Left ventricle myocardium inferior (tissue), 1 donor: ENCODE data around the gene CD247. TPM values are rescaled to one million over a fixed set of nuclear protein-coding genes. Genes with fewer than 3 reads are reported as not detected.

Source experiments
- DNase-seq: peaks from one replicate; pipeline ENCODE4 v3.0.0-alpha.2; 2020
- H3K27ac ChIP-seq: fragments of 200-600 bp; replicated peaks from 2 replicates; pipeline ENCODE4 v1.8.0; 2021
- H3K27me3 ChIP-seq: fragments of 200-600 bp; 2 replicates; pipeline ENCODE4 v1.8.0; 2021; ENCODE audit warnings: low read depth
- H3K36me3 ChIP-seq: fragments of 200-600 bp; 2 replicates; pipeline ENCODE4 v1.8.0; 2021
- H3K4me1 ChIP-seq: fragments of 200-600 bp; 2 replicates; pipeline ENCODE4 v1.8.0; 2021
- H3K4me3 ChIP-seq: fragments of 200-600 bp; 2 replicates; pipeline ENCODE4 v1.8.0; 2021; ENCODE audit warnings: mild to moderate bottlenecking, moderate library complexity
- H3K9me3 ChIP-seq: fragments of 200-600 bp; replicated peaks from 2 replicates; pipeline ENCODE4 v1.8.0; 2021
- intact Hi-C: fragments of 100-400 bp; cut with micrococcal nuclease; formaldehyde crosslinking; loops from one replicate; pipeline ENCODE4 v1.11.0; 2022
- total RNA-seq: library from RNA; stranded (reverse); fragmentation: NEBNext Ultra II Directional; extraction: Animal tissue kit (Norgen Biotek cat#: 25700); gene quantifications from one replicate; pipeline ENCODE4 v1.2.1, GENCODE V29; 2021
- TF ChIP-seq, protein P1 (sequence below): fragments of 200-600 bp; IDR thresholded peaks from 2 replicates; pipeline ENCODE4 v1.8.0; 2021; ENCODE audit warnings: antibody characterized with exemption, mild to moderate bottlenecking, borderline replicate concordance
- donor health status: DM: no; HTN: yes; CAD: no; lungs with severe emphysema.

The CD247 gene
- total RNA-seq, 1 donor from 2014 or later, result 0.82 TPM

DNA sequence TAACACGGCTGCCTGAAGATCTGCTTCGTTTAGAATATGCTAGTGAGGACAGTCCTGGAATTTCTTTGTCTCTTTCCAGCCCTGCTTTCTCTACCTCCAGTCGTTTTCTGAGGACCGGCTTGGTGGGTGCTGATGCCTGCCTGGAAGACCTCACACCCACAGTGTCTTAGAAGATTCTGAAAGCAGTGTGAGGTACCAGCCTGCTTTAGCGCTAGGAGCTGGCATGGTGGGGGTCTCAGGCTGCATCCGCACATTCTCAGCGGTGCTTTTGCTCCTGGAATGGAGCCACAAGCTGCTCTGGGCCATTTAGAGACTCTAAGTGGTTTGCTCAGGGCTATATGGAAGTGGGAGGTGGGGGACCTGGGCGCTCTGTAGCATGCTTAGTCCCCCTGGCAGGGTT lies 61.4 kb downstream of the CD247 start:
- intact Hi-C loops, result no loop called here
- TF ChIP-seq, protein P1, sequence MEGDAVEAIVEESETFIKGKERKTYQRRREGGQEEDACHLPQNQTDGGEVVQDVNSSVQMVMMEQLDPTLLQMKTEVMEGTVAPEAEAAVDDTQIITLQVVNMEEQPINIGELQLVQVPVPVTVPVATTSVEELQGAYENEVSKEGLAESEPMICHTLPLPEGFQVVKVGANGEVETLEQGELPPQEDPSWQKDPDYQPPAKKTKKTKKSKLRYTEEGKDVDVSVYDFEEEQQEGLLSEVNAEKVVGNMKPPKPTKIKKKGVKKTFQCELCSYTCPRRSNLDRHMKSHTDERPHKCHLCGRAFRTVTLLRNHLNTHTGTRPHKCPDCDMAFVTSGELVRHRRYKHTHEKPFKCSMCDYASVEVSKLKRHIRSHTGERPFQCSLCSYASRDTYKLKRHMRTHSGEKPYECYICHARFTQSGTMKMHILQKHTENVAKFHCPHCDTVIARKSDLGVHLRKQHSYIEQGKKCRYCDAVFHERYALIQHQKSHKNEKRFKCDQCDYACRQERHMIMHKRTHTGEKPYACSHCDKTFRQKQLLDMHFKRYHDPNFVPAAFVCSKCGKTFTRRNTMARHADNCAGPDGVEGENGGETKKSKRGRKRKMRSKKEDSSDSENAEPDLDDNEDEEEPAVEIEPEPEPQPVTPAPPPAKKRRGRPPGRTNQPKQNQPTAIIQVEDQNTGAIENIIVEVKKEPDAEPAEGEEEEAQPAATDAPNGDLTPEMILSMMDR, result no peak
- H3K27ac ChIP-seq, result no peak overlapping the region
- no peaks in the 10 kb centered on the region for H3K36me3 ChIP-seq
- H3K4me1 ChIP-seq, result peaks cover 28% of the 10 kb centered on the region
- H3K9me3 ChIP-seq, result no peaks in the 10 kb centered on the region
- DNase-seq, result no peak
- no peak overlapping the region for H3K4me3 ChIP-seq
- H3K27me3 ChIP-seq, result peaks cover 3% of the 10 kb centered on the region

DNA sequence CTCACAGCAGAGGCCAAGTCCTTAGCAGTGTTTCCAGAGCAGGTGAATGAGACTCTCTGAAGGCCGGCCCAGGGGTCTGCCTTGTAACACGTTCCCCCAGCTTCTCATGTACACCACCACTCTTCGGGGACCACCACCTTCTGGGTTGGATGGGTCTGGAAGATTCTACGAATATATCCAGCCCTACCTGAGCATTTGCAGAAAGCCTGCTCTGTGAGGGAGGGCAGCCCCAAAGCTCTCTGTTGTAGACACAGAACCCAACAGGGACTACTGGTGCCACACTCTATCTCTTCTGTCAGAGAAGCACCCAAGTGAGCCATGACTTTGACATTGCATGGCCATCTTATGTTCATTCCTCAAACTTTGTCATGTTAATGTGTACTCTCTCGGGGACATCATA lies 61.8 kb downstream of the CD247 start:
- intact Hi-C loops, result no loop called here
- H3K9me3 ChIP-seq, result no peaks in the 10 kb centered on the region
- TF ChIP-seq, protein P1, result no peak
- peak overlapping the region; percentile 92 for H3K4me3 ChIP-seq
- H3K36me3 ChIP-seq, result no peaks in the 10 kb centered on the region
- H3K4me1 ChIP-seq, result peaks cover 28% of the 10 kb centered on the region
- no peak for DNase-seq
- H3K27me3 ChIP-seq, result peaks cover 7% of the 10 kb centered on the region
- peak overlapping the region; percentile 92 for H3K27ac ChIP-seq

DNA sequence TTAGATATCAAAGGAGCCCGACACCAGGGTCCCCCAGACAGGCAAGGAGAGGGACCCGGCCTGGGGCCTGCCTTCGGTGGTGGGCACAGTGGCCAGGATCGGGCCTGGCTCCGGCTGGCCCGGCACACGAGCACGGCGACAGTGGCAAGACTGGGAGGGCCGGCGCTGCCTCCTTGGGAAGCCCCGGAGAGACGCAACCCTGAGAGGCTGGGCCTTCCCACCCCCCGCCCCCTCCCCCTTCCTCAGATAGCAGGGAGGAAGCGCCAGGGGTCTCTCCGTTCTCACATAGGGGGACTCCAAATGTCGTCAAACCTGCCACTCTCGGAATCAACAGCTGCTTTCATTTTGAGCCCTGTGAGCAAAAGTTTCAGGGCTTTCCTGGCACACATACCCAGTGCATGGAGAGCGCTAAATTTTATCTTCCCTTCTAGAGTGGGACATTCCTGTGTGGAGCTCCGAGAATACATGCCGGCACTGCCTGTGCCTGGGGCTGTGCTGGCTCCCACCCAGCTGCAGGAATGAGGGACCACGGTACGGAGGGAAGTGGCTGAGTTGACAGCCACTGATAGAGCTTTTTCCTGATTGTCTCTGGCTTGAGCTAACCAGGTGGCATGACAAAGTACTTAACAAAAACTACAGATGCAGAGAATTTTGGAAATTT lies 62.4 kb downstream of the CD247 start:
- H3K9me3 ChIP-seq, result no peaks in the 10 kb centered on the region
- H3K4me3 ChIP-seq, result peak overlapping the region; percentile 92
- TF ChIP-seq, protein P1, result no peak
- no peaks in the 10 kb centered on the region for H3K36me3 ChIP-seq
- H3K27me3 ChIP-seq, result peaks cover 10% of the 10 kb centered on the region
- H3K27ac ChIP-seq, result peak overlapping the region; percentile 92
- intact Hi-C loops, result no loop called here
- peaks cover 28% of the 10 kb centered on the region for H3K4me1 ChIP-seq
- DNase-seq, result peak; percentile 52

DNA sequence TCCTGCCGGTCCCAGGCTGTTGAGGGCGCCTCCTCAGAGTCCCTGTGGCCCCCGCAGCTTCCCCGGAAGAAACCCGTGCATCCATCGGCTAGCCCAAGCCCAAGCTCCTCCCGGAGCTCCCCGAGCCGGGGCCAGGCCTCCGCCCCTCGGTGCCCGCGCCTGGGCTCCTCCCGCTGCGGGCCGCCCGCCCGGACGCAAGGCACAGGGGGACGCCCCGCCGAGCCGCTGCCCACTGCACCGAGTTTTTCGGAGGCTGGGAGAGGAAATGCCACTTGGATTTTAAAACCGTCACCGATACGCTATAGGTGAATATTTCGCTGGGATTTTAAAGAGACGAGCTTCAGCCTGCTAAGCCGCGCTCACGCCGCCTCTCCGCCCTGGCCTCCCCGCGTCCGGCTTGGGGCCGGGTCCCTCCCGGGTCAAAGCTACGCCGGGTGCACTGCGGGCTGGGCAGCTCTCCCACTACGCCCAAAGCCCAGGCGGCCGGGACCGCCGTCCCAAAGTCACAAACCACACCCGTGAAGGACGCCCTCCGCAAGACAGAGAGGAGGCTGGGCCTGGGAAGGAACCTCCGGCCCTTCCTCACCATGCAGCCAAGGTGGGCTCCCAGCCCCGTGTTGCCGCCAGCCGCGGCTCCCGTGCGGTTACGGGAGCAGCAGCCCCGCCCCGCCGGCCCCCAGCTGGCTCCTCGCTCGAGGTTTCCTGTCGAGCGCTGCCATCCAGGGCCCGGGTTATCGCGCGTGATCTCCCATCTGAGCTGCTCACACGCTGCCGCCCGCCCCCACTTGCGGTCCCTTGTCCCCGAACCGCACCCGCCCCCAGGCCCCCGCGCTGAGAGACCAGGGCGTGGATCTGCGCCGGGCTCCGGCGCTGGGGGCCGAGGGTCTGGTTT lies 63.2 kb downstream of the CD247 start:
- no peaks in the 10 kb centered on the region for H3K36me3 ChIP-seq
- peak overlapping the region; percentile 92 for H3K27ac ChIP-seq
- H3K27me3 ChIP-seq, result peaks cover 10% of the 10 kb centered on the region
- intact Hi-C loops, result no loop called here
- TF ChIP-seq, protein P1, result no peak
- DNase-seq, result peak; percentile 57
- peak overlapping the region; percentile 92 for H3K4me3 ChIP-seq
- H3K4me1 ChIP-seq, result peaks cover 28% of the 10 kb centered on the region
- H3K9me3 ChIP-seq, result no peaks in the 10 kb centered on the region

DNA sequence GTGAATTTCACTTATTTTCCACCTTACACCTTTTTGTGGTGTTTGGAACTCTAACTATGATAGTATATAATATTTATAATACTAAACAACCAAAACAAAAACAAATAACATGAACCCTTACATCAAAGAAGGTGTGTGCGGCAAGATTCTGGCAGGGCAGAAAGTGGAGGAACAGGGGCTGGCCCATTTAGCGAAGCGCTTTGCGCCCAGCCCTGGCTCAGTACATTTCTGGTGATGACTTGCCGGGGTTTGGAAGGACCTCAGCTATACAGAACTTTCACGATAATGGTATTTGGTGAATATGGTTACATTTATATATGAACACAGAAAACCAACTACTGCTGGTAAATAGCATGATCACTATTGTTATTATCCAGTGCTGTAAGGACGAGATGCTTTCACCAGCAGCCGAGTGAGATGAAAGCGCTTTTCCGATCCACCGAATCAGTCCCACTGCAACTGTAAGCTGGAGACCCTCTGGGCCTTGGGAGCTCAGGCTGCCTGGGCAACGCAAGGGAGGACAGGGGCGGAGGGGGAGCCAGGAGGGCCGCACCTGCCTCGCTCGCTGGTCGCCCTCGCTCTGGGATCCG lies 63.9 kb downstream of the CD247 start:
- no peak for DNase-seq

More for the DNA sequence above, 63.9 kb downstream of the CD247 start:
- Histone ChIP-seq H3K4me3 (peak overlapping the region; percentile 92), H3K4me1 (peaks cover 28% of the 10 kb centered on the region), H3K9me3 (no peaks in the 10 kb centered on the region), H3K27me3 (peaks cover 14% of the 10 kb centered on the region), H3K36me3 (no peaks in the 10 kb centered on the region), H3K27ac (peak overlapping the region; percentile 92)
- TF ChIP-seq, protein P1, result no peak
- intact Hi-C loops, result no loop called here
